Activated CD4-positive, alpha-beta memory T cell treated with anti-CD3 and anti-CD28 coated beads for 36 hours (primary cell): ENCODE measurements around the gene CRTC2. TPM values are rescaled to one million over a fixed set of nuclear protein-coding genes. Genes with fewer than 3 reads are reported as not detected.
A peak's percentile ranks its signal among the peaks of the same experiment; 100 is the strongest.
"Not testable (repeated sequence)": the region's sequence is repeated elsewhere in the genome, so short reads cannot be mapped to it uniquely, and the experiment has no call there.

Experiments
- CTCF ChIA-PET: fragments of 350-600 bp; sonication (Branson Sonifier 250); formaldehyde crosslinking; loops from one replicate; lab custom pipeline; 2021; ENCODE audit warnings: antibody characterized with exemption, inconsistent platforms; lab: Charles Lee
- POLR2A ChIA-PET: fragments of 350-600 bp; sonication (Branson Sonifier 250); formaldehyde crosslinking; loops from one replicate; lab custom pipeline; 2021; ENCODE audit warnings: antibody characterized with exemption; lab: Charles Lee
- DNase-seq: peaks from one replicate; pipeline ENCODE4 v3.0.0-alpha.2; 2020
- H3K27ac Mint-ChIP-seq: one replicate; pipeline ENCODE4 v1.8.0; 2021; ENCODE audit warnings: mixed read lengths
- H3K27me3 Mint-ChIP-seq: one replicate; pipeline ENCODE4 v1.8.0; 2021; ENCODE audit warnings: mixed read lengths
- H3K36me3 Mint-ChIP-seq: one replicate; pipeline ENCODE4 v1.8.0; 2021; ENCODE audit warnings: mixed read lengths
- H3K4me1 Mint-ChIP-seq: one replicate; pipeline ENCODE4 v1.8.0; 2021; ENCODE audit warnings: low read depth, mixed read lengths
- H3K4me3 Mint-ChIP-seq: one replicate; pipeline ENCODE4 v1.8.0; 2021; ENCODE audit warnings: mild to moderate bottlenecking, mixed read lengths
- H3K9me3 Mint-ChIP-seq: one replicate; pipeline ENCODE4 v1.8.0; 2021; ENCODE audit warnings: mixed read lengths
- intact Hi-C: fragments of 100-400 bp; cut with micrococcal nuclease; formaldehyde crosslinking; loops from one replicate; pipeline ENCODE4 v1.15.1; 2023
- total RNA-seq, 2 experiments: library from RNA; stranded (reverse); gene quantifications; one replicate each; pipeline ENCODE4 v1.2.3, GENCODE V29; 2021

The CRTC2 gene
- total RNA-seq, 2 experiments from 2014 or later, result 60.8 to 78.0 TPM

- intact Hi-C loops, result loop anchor here (1.0 to 2.0 kb wide), 5 partner anchors 9 to 413 kb away; partner anchors contain the start of gene JTB
- Mint-ChIP-seq H3K9me3 (no peaks in the 10 kb centered on the region), H3K36me3 (peaks cover 7% of the 10 kb centered on the region), H3K27me3 (peaks cover 5% of the 10 kb centered on the region), H3K4me3 (peak within 1 kb of the TSS; percentile 43), H3K4me1 (peaks cover 31% of the 10 kb centered on the region), H3K27ac (peak within 1 kb of the TSS; percentile 76)
- DNase-seq, result no peak
- CTCF ChIA-PET, result interaction anchor here (0.7 to 4.2 kb wide), 39 partner anchors 8 to 1977 kb away, joined by 3 to 74 read pairs (median 5); partner anchors contain the start of genes CHTOP, CRTC2, DENND4B and GATAD2B
- POLR2A ChIA-PET, result interaction anchor here (0.6 to 1.5 kb wide), 8 partner anchors 8 to 308 kb away, joined by 3 to 15 read pairs (median 3); partner anchors contain the start of genes CREB3L4, JTB and NPR1
Measured at GRCh38 chr1:153985941-153986761, 27.7 kb upstream of the CRTC2 start, which contains the start of gene RAB13. Gene RAB13 (minus strand): TSS chr1:153986339. CDS start chr1:153986236, 103 bp downstream.

- peak overlapping the region; percentile 43 for H3K4me3 Mint-ChIP-seq
- H3K36me3 Mint-ChIP-seq, result no peaks in the 10 kb centered on the region
- H3K9me3 Mint-ChIP-seq, result no peaks in the 10 kb centered on the region
- H3K27ac Mint-ChIP-seq, result no peak overlapping the region
- peaks cover 30% of the 10 kb centered on the region for H3K4me1 Mint-ChIP-seq
- peaks cover 3% of the 10 kb centered on the region for H3K27me3 Mint-ChIP-seq
- ChIA-PET CTCF (interaction anchor here (0.8 to 4.2 kb wide), 13 partner anchors 15 to 475 kb away, joined by 3 to 74 read pairs (median 8); partner anchors contain the start of genes CRTC2, DENND4B, GATAD2B and NPR1), POLR2A (interaction anchor here (0.7 to 1.5 kb wide), 4 partner anchors 18 to 307 kb away, joined by 3 to 6 read pairs (median 3); partner anchors contain the start of genes CREB3L4 and NPR1)
- intact Hi-C loops, result no loop called here
- DNase-seq, result peak; percentile 65
Measured at GRCh38 chr1:153985341-153985912, 27.0 kb upstream of the CRTC2 start.

- intact Hi-C loops, result no loop called here
- Mint-ChIP-seq H3K4me1 (peaks cover 24% of the 10 kb centered on the region), H3K9me3 (no peaks in the 10 kb centered on the region), H3K36me3 (no peaks in the 10 kb centered on the region), H3K27ac (no peak overlapping the region), H3K4me3 (no peak overlapping the region), H3K27me3 (peaks cover 3% of the 10 kb centered on the region)
- ChIA-PET POLR2A (interaction anchor here (1.5 kb wide), 1 partner anchor 22 kb away, joined by 3 read pairs; no protein-coding TSS in a partner anchor), CTCF (interaction anchor here (0.8 to 4.2 kb wide), 7 partner anchors 14 to 474 kb away, joined by 3 to 74 read pairs (median 3); partner anchors contain the start of genes CREB3L4 and NPR1)
- DNase-seq, result no peak
Measured at GRCh38 chr1:153984123-153984894, 25.9 kb upstream of the CRTC2 start.

DNA sequence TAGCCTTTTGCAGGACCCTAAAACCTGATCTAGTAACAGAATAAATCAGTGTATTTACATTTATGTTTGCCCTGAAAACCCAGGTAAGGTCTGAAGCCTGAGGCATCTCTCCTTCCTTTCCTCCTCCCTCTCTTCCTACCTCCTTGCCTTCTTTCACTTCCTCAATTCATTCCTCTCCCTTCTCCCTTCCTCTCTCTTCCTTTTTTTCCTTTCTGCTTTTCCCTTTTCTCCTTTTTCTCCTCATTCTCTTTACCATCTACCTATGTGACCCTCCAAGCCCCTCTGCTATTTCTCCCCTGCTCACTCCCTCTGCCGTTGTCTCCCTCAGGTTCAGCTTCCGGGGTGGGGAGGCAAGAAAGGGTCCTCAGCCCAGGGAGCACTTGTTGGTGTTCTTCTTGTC, 23.3 kb upstream of the CRTC2 start:
- H3K36me3 Mint-ChIP-seq, CTCF ChIA-PET, POLR2A ChIA-PET, H3K27me3 Mint-ChIP-seq, H3K27ac Mint-ChIP-seq, intact Hi-C loops, DNase-seq, H3K4me3 Mint-ChIP-seq, H3K9me3 Mint-ChIP-seq: not testable (repeated sequence)
- H3K4me1 Mint-ChIP-seq, result peaks cover 28% of the 10 kb centered on the region

- Mint-ChIP-seq H3K36me3 (peaks cover 26% of the 10 kb centered on the region), H3K4me1 (peaks cover 27% of the 10 kb centered on the region), H3K4me3 (peak overlapping the region; percentile 90)
- ChIA-PET CTCF (interaction anchor here (2.1 to 3.4 kb wide), 4 partner anchors 8 to 182 kb away, joined by 10 to 44 read pairs (median 23); partner anchors contain the start of genes CREB3L4, RAB13 and RPS27), POLR2A (interaction anchor here (0.6 to 5.0 kb wide), 4 partner anchors 11 to 443 kb away, joined by 3 to 79 read pairs (median 21); partner anchors contain the start of genes CREB3L4, RPS27, S100A6 and SLC39A1)
- intact Hi-C loops, H3K9me3 Mint-ChIP-seq, DNase-seq, H3K27me3 Mint-ChIP-seq, H3K27ac Mint-ChIP-seq: not testable (repeated sequence)
Measured at GRCh38 chr1:153979091-153979490, 20.7 kb upstream of the CRTC2 start.

DNA sequence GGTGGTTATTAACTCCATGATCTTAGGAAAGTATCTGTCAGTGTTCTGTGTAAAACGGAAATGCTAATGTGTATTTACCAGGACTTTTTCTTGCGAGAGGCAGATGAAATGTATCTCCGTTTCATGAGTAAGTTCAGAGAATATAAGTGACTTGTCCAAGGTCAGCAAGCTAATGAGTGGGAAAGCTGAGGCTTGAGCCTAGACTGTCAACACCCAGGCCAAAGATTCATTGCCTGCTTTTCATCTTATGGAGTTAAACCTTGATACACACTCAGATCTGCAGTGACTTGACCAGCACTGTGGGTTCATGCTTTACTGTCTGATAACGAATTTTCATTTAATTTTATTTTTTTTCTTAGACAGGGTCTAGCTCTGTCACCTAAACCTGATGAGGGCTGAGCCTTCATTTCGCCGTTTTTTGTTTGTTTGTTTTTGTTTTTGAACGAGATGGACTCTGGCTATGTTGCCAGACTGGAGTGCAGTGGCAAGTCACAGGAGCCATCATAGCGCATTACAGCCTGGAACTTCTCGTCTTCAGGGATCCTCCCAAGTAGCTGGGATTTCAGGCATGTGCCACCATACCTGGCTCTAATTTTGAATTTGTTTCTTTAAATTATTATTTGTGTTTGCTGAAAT, 20.0 kb upstream of the CRTC2 start:
- ChIA-PET CTCF (interaction anchor here (0.6 to 3.4 kb wide), 8 partner anchors 8 to 181 kb away, joined by 3 to 44 read pairs (median 8); partner anchors contain the start of genes CREB3L4, DENND4B, RAB13 and RPS27), POLR2A (interaction anchor here (0.6 to 5.0 kb wide), 11 partner anchors 8 to 344 kb away, joined by 3 to 79 read pairs (median 8); partner anchors contain the start of genes CHTOP, CREB3L4, GATAD2B and ILF2)
- H3K27ac Mint-ChIP-seq, result peak overlapping the region; percentile 97
- H3K9me3 Mint-ChIP-seq, result no peaks in the 10 kb centered on the region
- intact Hi-C loops, result no loop called here
- DNase-seq, result no peak
- H3K27me3 Mint-ChIP-seq, result no peaks in the 10 kb centered on the region
- H3K36me3 Mint-ChIP-seq, result peaks cover 30% of the 10 kb centered on the region
- H3K4me3 Mint-ChIP-seq, result peak overlapping the region; percentile 90
- H3K4me1 Mint-ChIP-seq, result peaks cover 27% of the 10 kb centered on the region

GRCh38 chr1:153977250-153978240, 19.1 kb upstream of the CRTC2 start, which contains the start of gene JTB:
Gene JTB (minus strand): TSS chr1:153977674. CDS start chr1:153977252, 422 bp downstream.
- Mint-ChIP-seq H3K4me3 (peak within 1 kb of the TSS; percentile 90), H3K9me3 (no peaks in the 10 kb centered on the region), H3K27me3 (no peaks in the 10 kb centered on the region), H3K36me3 (peaks cover 36% of the 10 kb centered on the region), H3K27ac (peak within 1 kb of the TSS; percentile 97), H3K4me1 (peaks cover 31% of the 10 kb centered on the region)
- intact Hi-C loops, result loop anchor here (1.0 kb wide), 4 partner anchors 9 to 19 kb away; partner anchors contain the start of genes CREB3L4, CRTC2, RAB13 and RPS27
- peak; percentile 92 for DNase-seq
- POLR2A ChIA-PET, result interaction anchor here (0.6 to 5.0 kb wide), 17 partner anchors 9 to 457 kb away, joined by 3 to 79 read pairs (median 5); partner anchors contain the start of genes CHTOP, CREB3L4, GATAD2B and ILF2
- CTCF ChIA-PET, result interaction anchor here (0.6 to 3.4 kb wide), 11 partner anchors 9 to 180 kb away, joined by 3 to 44 read pairs (median 4); partner anchors contain the start of genes CREB3L4, DENND4B, RAB13 and RPS27

- peaks cover 39% of the 10 kb centered on the region for H3K36me3 Mint-ChIP-seq
- ChIA-PET CTCF (interaction anchor here (1.0 to 3.4 kb wide), 8 partner anchors 9 to 172 kb away, joined by 3 to 44 read pairs (median 8); partner anchors contain the start of genes CREB3L4, DENND4B, RAB13 and RPS27), POLR2A (interaction anchor here (0.7 to 5.0 kb wide), 11 partner anchors 10 to 343 kb away, joined by 3 to 79 read pairs (median 4); partner anchors contain the start of genes CHTOP, CREB3L4, CRTC2 and GATAD2B)
- H3K27me3 Mint-ChIP-seq, result no peaks in the 10 kb centered on the region
- H3K9me3 Mint-ChIP-seq, result no peaks in the 10 kb centered on the region
- peak overlapping the region; percentile 90 for H3K4me3 Mint-ChIP-seq
- H3K27ac Mint-ChIP-seq, result peak overlapping the region; percentile 97
- peaks cover 38% of the 10 kb centered on the region for H3K4me1 Mint-ChIP-seq
- intact Hi-C loops, result loop anchor here (1.0 kb wide), 4 partner anchors 9 to 19 kb away; partner anchors contain the start of genes CREB3L4, CRTC2, RAB13 and RPS27
- no peak for DNase-seq
Measured at GRCh38 chr1:153976819-153977249, 18.4 kb upstream of the CRTC2 start.

- CTCF ChIA-PET, result interaction anchor here (1.2 to 1.6 kb wide), 2 partner anchors 13 to 27 kb away, joined by 5 read pairs; partner anchors contain the start of genes DENND4B and RAB13
Measured at GRCh38 chr1:153973525-153973924, 15.1 kb upstream of the CRTC2 start.

More at GRCh38 chr1:153973525-153973924, 15.1 kb upstream of the CRTC2 start:
- Mint-ChIP-seq H3K27me3 (no peaks in the 10 kb centered on the region), H3K4me3 (no peak overlapping the region), H3K9me3 (no peaks in the 10 kb centered on the region), H3K27ac (no peak overlapping the region), H3K4me1 (peaks cover 38% of the 10 kb centered on the region), H3K36me3 (peaks cover 39% of the 10 kb centered on the region)
- POLR2A ChIA-PET, result interaction anchor here (0.8 to 2.3 kb wide), 2 partner anchors 11 to 17 kb away, joined by 3 to 7 read pairs; partner anchors contain the start of gene RPS27
- no peak for DNase-seq
- intact Hi-C loops, result no loop called here
